ENCODE results near the gene TSKS. TPM values are rescaled to one million over a fixed set of nuclear protein-coding genes. Genes with fewer than 3 reads are reported as not detected.

The TSKS gene
- total and polyA plus RNA-seq, 2 donors (not counting 3 experiments of a cell fraction or from before 2014, with no cell fraction given): 0.03 TPM; not detected in 1

GRCh38 chr19:49770529-49770928 is 7.4 kb upstream of the TSKS start:
- intact Hi-C loops (cut with micrococcal nuclease): no loop called here
- H3K79me2 ChIP-seq (ENCODE audit: control insufficient read depth, insufficient read depth, low read length): peaks cover 46% of the 10 kb centered on the region
- H3K4me1 ChIP-seq (ENCODE audit: control insufficient read depth, extremely low read depth, insufficient read depth, low read length): peaks cover 12% of the 10 kb centered on the region
- H3K27ac ChIP-seq (ENCODE audit: insufficient read depth, low read depth, low read length): no peak overlapping the region
- H2AFZ ChIP-seq (ENCODE audit: low read depth, low read length): no peak overlapping the region
- no peak overlapping the region for H3K4me2 ChIP-seq (ENCODE audit: insufficient read depth, low read length)
- no peaks in the 10 kb centered on the region for H3K27me3 ChIP-seq (ENCODE audit: control insufficient read depth in 2 of 2, insufficient read depth in 2 of 2, low read length in 2 of 2)
- H3K9me3 ChIP-seq (replicated peaks; ENCODE audit: control insufficient read depth, insufficient read depth, low read length): no peaks in the 10 kb centered on the region
- CTCF ChIA-PET: no interaction called here
- FAIRE-seq: no peak
- H3K9me1 ChIP-seq (replicated peaks; ENCODE audit: control insufficient read depth, extremely low read depth, insufficient read depth, low read length): no peaks in the 10 kb centered on the region
- H3K36me3 ChIP-seq (ENCODE audit: control insufficient read depth in 2 of 2, extremely low read depth in 1 of 2, insufficient read depth in 2 of 2, low read length in 2 of 2): peaks cover 0 to 3% of the 10 kb centered on the region in 2 experiments
- no peaks in the 10 kb centered on the region for H4K20me1 ChIP-seq (replicated peaks; ENCODE audit: control insufficient read depth, extremely low read depth, insufficient read depth, low read length)
- POLR2A ChIA-PET: interaction anchor here (0.7 kb wide), 1 partner anchor 80 kb away, joined by 6 read pairs; no protein-coding TSS in a partner anchor
- dilution Hi-C loops (cut with MboI; ENCODE audit: extremely low pct_ligation_motif_present, low sequenced_read_pairs): no loop called here
- no peak overlapping the region for H3K9ac ChIP-seq (replicated peaks; ENCODE audit: extremely low read depth, insufficient read depth, low read length)
- DNase-seq (ENCODE audit: low read depth, low spot score): no peak
- no peak overlapping the region for H3K4me3 ChIP-seq (replicated peaks in 1 of 3; ENCODE audit: insufficient read depth in 1 of 3, low read depth in 1 of 3, low read length in 3 of 3)
- no peak for TF ChIP-seq EZH2 (IDR thresholded peaks at IDR 0.05; ENCODE audit: borderline replicate concordance, low read depth, low read length, severe bottlenecking)
- TF ChIP-seq, protein P1, sequence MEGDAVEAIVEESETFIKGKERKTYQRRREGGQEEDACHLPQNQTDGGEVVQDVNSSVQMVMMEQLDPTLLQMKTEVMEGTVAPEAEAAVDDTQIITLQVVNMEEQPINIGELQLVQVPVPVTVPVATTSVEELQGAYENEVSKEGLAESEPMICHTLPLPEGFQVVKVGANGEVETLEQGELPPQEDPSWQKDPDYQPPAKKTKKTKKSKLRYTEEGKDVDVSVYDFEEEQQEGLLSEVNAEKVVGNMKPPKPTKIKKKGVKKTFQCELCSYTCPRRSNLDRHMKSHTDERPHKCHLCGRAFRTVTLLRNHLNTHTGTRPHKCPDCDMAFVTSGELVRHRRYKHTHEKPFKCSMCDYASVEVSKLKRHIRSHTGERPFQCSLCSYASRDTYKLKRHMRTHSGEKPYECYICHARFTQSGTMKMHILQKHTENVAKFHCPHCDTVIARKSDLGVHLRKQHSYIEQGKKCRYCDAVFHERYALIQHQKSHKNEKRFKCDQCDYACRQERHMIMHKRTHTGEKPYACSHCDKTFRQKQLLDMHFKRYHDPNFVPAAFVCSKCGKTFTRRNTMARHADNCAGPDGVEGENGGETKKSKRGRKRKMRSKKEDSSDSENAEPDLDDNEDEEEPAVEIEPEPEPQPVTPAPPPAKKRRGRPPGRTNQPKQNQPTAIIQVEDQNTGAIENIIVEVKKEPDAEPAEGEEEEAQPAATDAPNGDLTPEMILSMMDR (IDR thresholded peaks at IDR 0.05; ENCODE audit: extremely low read depth in 1 of 2, insufficient read depth in 1 of 2, low read depth in 1 of 2, low read length in 2 of 2): no peak
- no peak for TF ChIP-seq JUN (IDR thresholded peaks at IDR 0.05; ENCODE audit: borderline replicate concordance, insufficient read depth, insufficient read length, low read depth)
- no peak for TF ChIP-seq GATA2 (IDR thresholded peaks at IDR 0.05; ENCODE audit: insufficient read depth, insufficient read length, low read depth, low read length)
- no peak for TF ChIP-seq FOS (IDR thresholded peaks at IDR 0.05; ENCODE audit: borderline replicate concordance, insufficient read depth, low read length)
- no peak for TF ChIP-seq MYC (IDR thresholded peaks at IDR 0.05; ENCODE audit: low read depth, low read length)
- TF ChIP-seq, protein P2, sequence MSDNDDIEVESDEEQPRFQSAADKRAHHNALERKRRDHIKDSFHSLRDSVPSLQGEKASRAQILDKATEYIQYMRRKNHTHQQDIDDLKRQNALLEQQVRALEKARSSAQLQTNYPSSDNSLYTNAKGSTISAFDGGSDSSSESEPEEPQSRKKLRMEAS (IDR thresholded peaks at IDR 0.05; ENCODE audit: insufficient read depth, insufficient read length): no peak
- BruUV-seq (replicated peaks): no TSS peak

All from endothelial cell of umbilical vein (primary cell).